GM19328 (cell line): Measurements from ENCODE around the gene NDUFS2.

ENCODE experiments used
- ATAC-seq: cut with Tn5 transposase; IDR thresholded peaks from one replicate; pipeline ENCODE4 v1.9.1; 2021; ENCODE audit warnings: mild to moderate bottlenecking, moderate library complexity; ENCODE audit not compliant: unreplicated experiment

The NDUFS2 gene

GRCh38 chr1:161172349-161172748 lies 29.8 kb upstream of the NDUFS2 start:
- ATAC-seq: no peak

GRCh38 chr1:161172776-161173376 lies 29.3 kb upstream of the NDUFS2 start:
- ATAC-seq: no peak

- ATAC-seq: no peak
These were observed 28.5 kb upstream of the NDUFS2 start for GRCh38 chr1:161173711-161174110.

- no peak for ATAC-seq
These were observed 27.3 kb upstream of the NDUFS2 start for GRCh38 chr1:161174911-161175310.

GRCh38 chr1:161175771-161176453 lies 26.3 kb upstream of the NDUFS2 start:
- no peak for ATAC-seq

GRCh38 chr1:161176468-161177111 lies 25.6 kb upstream of the NDUFS2 start:
- ATAC-seq: no peak

GRCh38 chr1:161177112-161177935 lies 24.8 kb upstream of the NDUFS2 start, which contains the start of gene B4GALT3:
TSS of gene B4GALT3 (minus strand) at chr1:161177507. CDS start at chr1:161176060, 1,447 bp downstream.
- ATAC-seq: peak; percentile 70

GRCh38 chr1:161177936-161178244 lies 24.3 kb upstream of the NDUFS2 start:
- ATAC-seq: no peak

- ATAC-seq: no peak
These were observed 22.5 kb upstream of the NDUFS2 start for GRCh38 chr1:161179698-161180097.

- no peak for ATAC-seq
These were observed 21.5 kb upstream of the NDUFS2 start for GRCh38 chr1:161180639-161181038.

- no peak for ATAC-seq
These were observed 20.0 kb upstream of the NDUFS2 start for GRCh38 chr1:161182214-161182613.

- peak; percentile 64 for ATAC-seq
These were observed 16.9 kb upstream of the NDUFS2 start for GRCh38 chr1:161185282-161185682.

- peak; percentile 24 for ATAC-seq
These were observed 16.3 kb upstream of the NDUFS2 start for GRCh38 chr1:161185732-161186311.

GRCh38 chr1:161187311-161187710 lies 14.9 kb upstream of the NDUFS2 start:
- no peak for ATAC-seq

- no peak for ATAC-seq
These were observed 13.8 kb upstream of the NDUFS2 start for GRCh38 chr1:161188381-161188780.

- no peak for ATAC-seq
These were observed 13.1 kb upstream of the NDUFS2 start for GRCh38 chr1:161189036-161189435.

- ATAC-seq: no peak
These were observed 11.1 kb upstream of the NDUFS2 start for GRCh38 chr1:161190962-161191521.

GRCh38 chr1:161191971-161192370 lies 10.2 kb upstream of the NDUFS2 start:
- ATAC-seq: no peak

GRCh38 chr1:161192476-161193465 lies 9.4 kb upstream of the NDUFS2 start:
- ATAC-seq: no peak
